WTC11 (cell line): ENCODE results near the gene GDPD3. TPM values are rescaled to one million over a fixed set of nuclear protein-coding genes. Genes with fewer than 3 reads are reported as not detected.

Source experiments
- ATAC-seq: fragments of 200-7000 bp; cut with Tn5 transposase; 2 replicates; pipeline ENCODE4 v1.10.0; 2021; ENCODE audit warnings: mild to moderate bottlenecking, moderate library complexity
- CTCF ChIA-PET: fragments of 300-600 bp; sonication (Branson Sonifier 250); formaldehyde crosslinking; loops from one replicate; lab custom pipeline; 2021; ENCODE audit warnings: antibody characterized with exemption; lab: Charles Lee
- POLR2A ChIA-PET: fragments of 350-600 bp; sonication (Branson Sonifier 250); formaldehyde crosslinking; loops from one replicate; lab custom pipeline; 2021; ENCODE audit warnings: antibody characterized with exemption; lab: Charles Lee
- DNase-seq: peaks from one replicate; pipeline ENCODE4 v3.0.0; 2021; ENCODE audit warnings: low spot score
- H3K27ac Mint-ChIP-seq: 2 replicates; pipeline ENCODE4 v1.8.0; 2021; ENCODE audit warnings: mixed read lengths
- H3K27me3 Mint-ChIP-seq: 2 replicates; pipeline ENCODE4 v1.8.0; 2021; ENCODE audit warnings: low read depth, mild to moderate bottlenecking, moderate library complexity, mixed read lengths
- H3K36me3 Mint-ChIP-seq: 2 replicates; pipeline ENCODE4 v1.8.0; 2021; ENCODE audit warnings: mixed read lengths
- H3K4me1 Mint-ChIP-seq: 2 replicates; pipeline ENCODE4 v1.8.0; 2022; ENCODE audit warnings: mixed read lengths
- H3K4me3 Mint-ChIP-seq: 2 replicates; pipeline ENCODE4 v1.8.0; 2021; ENCODE audit warnings: mild to moderate bottlenecking, moderate library complexity, mixed read lengths
- H3K9me3 Mint-ChIP-seq: 2 replicates; pipeline ENCODE4 v1.8.0; 2021; ENCODE audit warnings: mixed read lengths
- CREM ChIP-seq: sonication (generic); formaldehyde crosslinking; IDR thresholded peaks from 2 replicates; pipeline ENCODE4 v1.8.1; 2022; ENCODE audit warnings: mild to moderate bottlenecking, missing genetic modification reagents, moderate library complexity
- EMX1 ChIP-seq: fragments of 250-450 bp; sonication (Bioruptor Pico); IDR thresholded peaks from 2 replicates; pipeline ENCODE4 v1.8.0; 2021; ENCODE audit warnings: mild to moderate bottlenecking
- FOXJ3 ChIP-seq: sonication (generic); formaldehyde crosslinking; IDR thresholded peaks from 2 replicates; pipeline ENCODE4 v1.9.0; 2021; ENCODE audit warnings: missing genetic modification reagents, mild to moderate bottlenecking, borderline replicate concordance
- FOXK1 ChIP-seq: sonication (generic); formaldehyde crosslinking; IDR thresholded peaks from 2 replicates; pipeline ENCODE4 v1.8.0; 2022; ENCODE audit warnings: mild to moderate bottlenecking, moderate library complexity, missing genetic modification reagents
- HMGA2 ChIP-seq: fragments of 250-450 bp; sonication (Bioruptor Pico); IDR thresholded peaks from 2 replicates; pipeline ENCODE4 v1.4.0; 2021; ENCODE audit warnings: mild to moderate bottlenecking, moderate library complexity
- MXD4 ChIP-seq: fragments of 250-450 bp; sonication (Bioruptor Pico); IDR thresholded peaks from 2 replicates; pipeline ENCODE4 v1.8.0; 2021; ENCODE audit warnings: mild to moderate bottlenecking, moderate library complexity, borderline replicate concordance
- MYBL2 ChIP-seq: sonication (generic); formaldehyde crosslinking; IDR thresholded peaks from 2 replicates; pipeline ENCODE4 v1.8.1; 2023; ENCODE audit warnings: mild to moderate bottlenecking, moderate library complexity, missing genetic modification reagents
- NR2C2 ChIP-seq: sonication (generic); formaldehyde crosslinking; IDR thresholded peaks from 2 replicates; pipeline ENCODE4 v1.8.0; 2022; ENCODE audit warnings: mild to moderate bottlenecking, missing genetic modification reagents
- NR3C1 ChIP-seq: sonication (generic); formaldehyde crosslinking; conservative IDR thresholded peaks from 2 replicates; pipeline ENCODE4 v1.8.1; 2023; ENCODE audit warnings: low read depth, mild to moderate bottlenecking, missing genetic modification reagents
- PRRX2 ChIP-seq: fragments of 250-450 bp; sonication (Bioruptor Pico); IDR thresholded peaks from 2 replicates; pipeline ENCODE4 v1.8.0; 2021; ENCODE audit warnings: mild to moderate bottlenecking
- RELA ChIP-seq: sonication (generic); formaldehyde crosslinking; IDR thresholded peaks from 2 replicates; pipeline ENCODE4 v1.8.1; 2022; ENCODE audit warnings: missing genetic modification reagents, mild to moderate bottlenecking, borderline replicate concordance
- RORB ChIP-seq: fragments of 250-450 bp; sonication (Bioruptor Pico); IDR thresholded peaks from 2 replicates; pipeline ENCODE4 v1.9.0; 2021; ENCODE audit warnings: mild to moderate bottlenecking
- SMAD4 ChIP-seq: sonication (generic); formaldehyde crosslinking; IDR thresholded peaks from 2 replicates; pipeline ENCODE4 v1.8.0; 2022; ENCODE audit warnings: mild to moderate bottlenecking, missing genetic modification reagents
- SP1 ChIP-seq: sonication (generic); formaldehyde crosslinking; conservative IDR thresholded peaks from 2 replicates; pipeline ENCODE4 v1.8.1; 2022; ENCODE audit warnings: missing genetic modification reagents
- TEAD1 ChIP-seq: sonication (generic); formaldehyde crosslinking; IDR thresholded peaks from 2 replicates; pipeline ENCODE4 v1.8.0; 2022; ENCODE audit warnings: mild to moderate bottlenecking, missing genetic modification reagents
- TP53 ChIP-seq: sonication (generic); formaldehyde crosslinking; IDR thresholded peaks from 2 replicates; pipeline ENCODE4 v1.8.1; 2023; ENCODE audit warnings: mild to moderate bottlenecking, missing genetic modification reagents
- ZBTB21 ChIP-seq: sonication (generic); formaldehyde crosslinking; IDR thresholded peaks from 2 replicates; pipeline ENCODE4 v1.8.1; 2023; ENCODE audit warnings: mild to moderate bottlenecking, missing genetic modification reagents, borderline replicate concordance
- ZNF121 ChIP-seq: sonication (generic); formaldehyde crosslinking; IDR thresholded peaks from 2 replicates; pipeline ENCODE4 v1.8.0; 2023; ENCODE audit warnings: missing genetic modification reagents
- ZNF232 ChIP-seq: sonication (generic); formaldehyde crosslinking; IDR thresholded peaks from 2 replicates; pipeline ENCODE4 v1.8.0; 2022; ENCODE audit warnings: mild to moderate bottlenecking, missing genetic modification reagents
- ZNF671 ChIP-seq: fragments of 250-450 bp; sonication (Bioruptor Pico); IDR thresholded peaks from 2 replicates; pipeline ENCODE4 v1.8.0; 2021; ENCODE audit warnings: mild to moderate bottlenecking
- total RNA-seq: library from RNA; stranded (reverse); gene quantifications from 3 replicates; pipeline ENCODE4 v1.2.3, GENCODE V29; 2021
- TF ChIP-seq, protein P1 (sequence below): sonication (generic); formaldehyde crosslinking; IDR thresholded peaks from 2 replicates; pipeline ENCODE4 v1.8.1; 2022; ENCODE audit warnings: low read depth, missing genetic modification reagents, borderline replicate concordance
- TF ChIP-seq, protein P2 (sequence below): sonication (generic); formaldehyde crosslinking; IDR thresholded peaks from 2 replicates; pipeline ENCODE4 v1.8.0; 2022; ENCODE audit warnings: mild to moderate bottlenecking, missing genetic modification reagents
- TF ChIP-seq, protein P3 (sequence below): fragments of 250-450 bp; sonication (Bioruptor Pico); IDR thresholded peaks from 2 replicates; pipeline ENCODE4 v1.9.0; 2021; ENCODE audit warnings: mild to moderate bottlenecking
- TF ChIP-seq, protein P4 (sequence below): sonication (generic); formaldehyde crosslinking; IDR thresholded peaks from 2 replicates; pipeline ENCODE4 v1.8.1; 2023; ENCODE audit warnings: mild to moderate bottlenecking, missing genetic modification reagents
- TF ChIP-seq, protein P5 (sequence below): sonication (generic); formaldehyde crosslinking; IDR thresholded peaks from 2 replicates; pipeline ENCODE4 v1.8.0; 2023; ENCODE audit warnings: missing genetic modification reagents
- TF ChIP-seq, protein P6 (sequence below): fragments of 250-450 bp; sonication (Bioruptor Pico); conservative IDR thresholded peaks from 2 replicates; pipeline ENCODE4 v1.9.0; 2021; ENCODE audit warnings: mild to moderate bottlenecking
- TF ChIP-seq, protein P7 (sequence below): sonication (generic); formaldehyde crosslinking; IDR thresholded peaks from 2 replicates; pipeline ENCODE4 v1.8.1; 2023; ENCODE audit warnings: mild to moderate bottlenecking, missing genetic modification reagents, moderate library complexity
- TF ChIP-seq, protein P8 (sequence below): fragments of 250-450 bp; sonication (Bioruptor Pico); IDR thresholded peaks from 2 replicates; pipeline ENCODE4 v1.8.0; 2021; ENCODE audit warnings: mild to moderate bottlenecking

GDPD3 gene
- total RNA-seq, 1 experiment from 2014 or later, result 2.5 TPM

DNA sequence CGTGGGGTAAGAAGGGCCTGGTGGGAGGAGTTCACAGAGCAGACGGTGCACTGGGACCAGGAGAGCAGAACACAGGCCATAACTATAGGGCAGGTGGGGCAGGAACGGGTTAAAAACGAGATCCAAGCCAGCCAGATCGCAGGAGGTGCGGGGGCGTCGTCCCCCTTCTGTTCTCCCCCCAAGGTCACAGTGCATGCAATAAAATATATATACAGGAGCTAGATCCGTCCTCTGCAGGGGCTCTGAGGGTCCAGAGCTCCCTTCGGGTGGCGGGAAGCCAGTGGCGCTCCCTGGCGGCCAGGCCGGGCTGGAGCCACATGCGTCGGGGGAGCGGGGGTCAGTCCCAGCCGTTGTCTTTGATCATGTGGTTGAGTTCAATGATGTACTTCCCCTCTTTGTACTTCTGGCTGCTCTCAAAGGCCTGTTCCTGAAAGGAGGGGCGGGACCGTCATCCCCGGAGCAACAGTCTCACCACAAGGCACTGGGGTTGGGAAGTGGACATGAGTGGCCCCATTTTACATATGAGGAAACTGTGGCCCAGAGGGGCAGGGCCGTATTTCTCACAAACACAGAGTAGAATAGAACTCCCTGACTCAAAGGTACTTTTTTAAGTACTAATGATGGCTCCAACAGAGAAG is 20.8 kb downstream of the GDPD3 start:
- POLR2A ChIA-PET, result interaction anchor here (0.6 to 3.0 kb wide), 9 partner anchors 14 to 523 kb away, joined by 3 to 27 read pairs (median 3); partner anchors contain the start of genes ALDOA, PPP4C, TAOK2 and TMEM219
- peak overlapping the region; percentile 98 for H3K27ac Mint-ChIP-seq
- TF ChIP-seq, protein P1, sequence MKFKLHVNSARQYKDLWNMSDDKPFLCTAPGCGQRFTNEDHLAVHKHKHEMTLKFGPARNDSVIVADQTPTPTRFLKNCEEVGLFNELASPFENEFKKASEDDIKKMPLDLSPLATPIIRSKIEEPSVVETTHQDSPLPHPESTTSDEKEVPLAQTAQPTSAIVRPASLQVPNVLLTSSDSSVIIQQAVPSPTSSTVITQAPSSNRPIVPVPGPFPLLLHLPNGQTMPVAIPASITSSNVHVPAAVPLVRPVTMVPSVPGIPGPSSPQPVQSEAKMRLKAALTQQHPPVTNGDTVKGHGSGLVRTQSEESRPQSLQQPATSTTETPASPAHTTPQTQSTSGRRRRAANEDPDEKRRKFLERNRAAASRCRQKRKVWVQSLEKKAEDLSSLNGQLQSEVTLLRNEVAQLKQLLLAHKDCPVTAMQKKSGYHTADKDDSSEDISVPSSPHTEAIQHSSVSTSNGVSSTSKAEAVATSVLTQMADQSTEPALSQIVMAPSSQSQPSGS (CRISPR knock-in tag), result no peak
- no peak for TF ChIP-seq MXD4
- no peak for TF ChIP-seq NR3C1 (CRISPR knock-in tag)
- TF ChIP-seq ZNF121, result peak; percentile 45; the same call in 1 of the 2 replicates
- TF ChIP-seq, protein P2, sequence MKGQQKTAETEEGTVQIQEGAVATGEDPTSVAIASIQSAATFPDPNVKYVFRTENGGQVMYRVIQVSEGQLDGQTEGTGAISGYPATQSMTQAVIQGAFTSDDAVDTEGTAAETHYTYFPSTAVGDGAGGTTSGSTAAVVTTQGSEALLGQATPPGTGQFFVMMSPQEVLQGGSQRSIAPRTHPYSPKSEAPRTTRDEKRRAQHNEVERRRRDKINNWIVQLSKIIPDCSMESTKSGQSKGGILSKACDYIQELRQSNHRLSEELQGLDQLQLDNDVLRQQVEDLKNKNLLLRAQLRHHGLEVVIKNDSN (CRISPR knock-in tag), result peak; percentile 71
- no peak for TF ChIP-seq PRRX2 (CRISPR knock-in tag)
- TF ChIP-seq, protein P3, sequence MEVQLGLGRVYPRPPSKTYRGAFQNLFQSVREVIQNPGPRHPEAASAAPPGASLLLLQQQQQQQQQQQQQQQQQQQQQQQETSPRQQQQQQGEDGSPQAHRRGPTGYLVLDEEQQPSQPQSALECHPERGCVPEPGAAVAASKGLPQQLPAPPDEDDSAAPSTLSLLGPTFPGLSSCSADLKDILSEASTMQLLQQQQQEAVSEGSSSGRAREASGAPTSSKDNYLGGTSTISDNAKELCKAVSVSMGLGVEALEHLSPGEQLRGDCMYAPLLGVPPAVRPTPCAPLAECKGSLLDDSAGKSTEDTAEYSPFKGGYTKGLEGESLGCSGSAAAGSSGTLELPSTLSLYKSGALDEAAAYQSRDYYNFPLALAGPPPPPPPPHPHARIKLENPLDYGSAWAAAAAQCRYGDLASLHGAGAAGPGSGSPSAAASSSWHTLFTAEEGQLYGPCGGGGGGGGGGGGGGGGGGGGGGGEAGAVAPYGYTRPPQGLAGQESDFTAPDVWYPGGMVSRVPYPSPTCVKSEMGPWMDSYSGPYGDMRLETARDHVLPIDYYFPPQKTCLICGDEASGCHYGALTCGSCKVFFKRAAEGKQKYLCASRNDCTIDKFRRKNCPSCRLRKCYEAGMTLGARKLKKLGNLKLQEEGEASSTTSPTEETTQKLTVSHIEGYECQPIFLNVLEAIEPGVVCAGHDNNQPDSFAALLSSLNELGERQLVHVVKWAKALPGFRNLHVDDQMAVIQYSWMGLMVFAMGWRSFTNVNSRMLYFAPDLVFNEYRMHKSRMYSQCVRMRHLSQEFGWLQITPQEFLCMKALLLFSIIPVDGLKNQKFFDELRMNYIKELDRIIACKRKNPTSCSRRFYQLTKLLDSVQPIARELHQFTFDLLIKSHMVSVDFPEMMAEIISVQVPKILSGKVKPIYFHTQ (CRISPR knock-in tag), result no peak
- TF ChIP-seq, protein P4, sequence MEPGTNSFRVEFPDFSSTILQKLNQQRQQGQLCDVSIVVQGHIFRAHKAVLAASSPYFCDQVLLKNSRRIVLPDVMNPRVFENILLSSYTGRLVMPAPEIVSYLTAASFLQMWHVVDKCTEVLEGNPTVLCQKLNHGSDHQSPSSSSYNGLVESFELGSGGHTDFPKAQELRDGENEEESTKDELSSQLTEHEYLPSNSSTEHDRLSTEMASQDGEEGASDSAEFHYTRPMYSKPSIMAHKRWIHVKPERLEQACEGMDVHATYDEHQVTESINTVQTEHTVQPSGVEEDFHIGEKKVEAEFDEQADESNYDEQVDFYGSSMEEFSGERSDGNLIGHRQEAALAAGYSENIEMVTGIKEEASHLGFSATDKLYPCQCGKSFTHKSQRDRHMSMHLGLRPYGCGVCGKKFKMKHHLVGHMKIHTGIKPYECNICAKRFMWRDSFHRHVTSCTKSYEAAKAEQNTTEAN (CRISPR knock-in tag), result no peak
- TF ChIP-seq ZNF232 (CRISPR knock-in tag), result no peak
- TF ChIP-seq, protein P5, sequence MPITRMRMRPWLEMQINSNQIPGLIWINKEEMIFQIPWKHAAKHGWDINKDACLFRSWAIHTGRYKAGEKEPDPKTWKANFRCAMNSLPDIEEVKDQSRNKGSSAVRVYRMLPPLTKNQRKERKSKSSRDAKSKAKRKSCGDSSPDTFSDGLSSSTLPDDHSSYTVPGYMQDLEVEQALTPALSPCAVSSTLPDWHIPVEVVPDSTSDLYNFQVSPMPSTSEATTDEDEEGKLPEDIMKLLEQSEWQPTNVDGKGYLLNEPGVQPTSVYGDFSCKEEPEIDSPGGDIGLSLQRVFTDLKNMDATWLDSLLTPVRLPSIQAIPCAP (CRISPR knock-in tag), result no peak
- no peak for TF ChIP-seq FOXJ3 (CRISPR knock-in tag)
- no peak for TF ChIP-seq EMX1 (CRISPR knock-in tag)
- TF ChIP-seq, protein P6, sequence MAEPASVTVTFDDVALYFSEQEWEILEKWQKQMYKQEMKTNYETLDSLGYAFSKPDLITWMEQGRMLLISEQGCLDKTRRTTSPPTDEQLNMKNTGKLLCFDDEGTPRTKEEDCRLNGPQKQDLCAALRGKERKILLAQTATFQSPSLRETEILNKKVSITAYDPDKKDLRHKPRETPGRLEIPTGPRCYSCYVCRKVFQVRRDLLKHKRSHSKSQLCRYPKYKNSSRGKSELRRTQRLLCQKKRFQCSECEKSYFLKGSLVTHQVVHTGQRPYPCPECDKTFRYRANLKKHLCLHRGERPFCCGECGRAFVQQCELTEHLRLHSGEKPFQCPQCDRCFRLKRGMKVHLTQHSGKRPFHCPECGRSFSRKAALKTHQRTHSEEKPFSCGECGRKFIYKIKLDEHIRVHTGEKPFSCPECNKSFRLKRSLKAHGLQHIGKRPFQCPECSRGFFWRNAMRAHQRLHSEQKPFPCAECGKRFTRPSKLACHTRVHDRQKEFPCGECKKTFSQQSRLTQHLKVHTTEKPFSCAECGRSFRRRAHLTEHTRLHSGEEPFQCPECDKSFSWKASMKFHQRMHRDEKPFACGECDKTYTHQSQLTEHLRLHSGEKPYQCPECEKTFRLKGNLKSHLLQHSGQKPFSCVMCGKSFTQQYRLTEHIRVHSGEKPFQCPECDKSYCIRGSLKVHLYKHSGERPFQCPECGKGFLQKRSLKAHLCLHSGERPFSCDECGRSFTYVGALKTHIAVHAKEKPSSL (CRISPR knock-in tag), result no peak
- peak; percentile 47; the same call in 1 of the 2 replicates for TF ChIP-seq FOXK1 (CRISPR knock-in tag)
- TF ChIP-seq SP1 (CRISPR knock-in tag), result peak; percentile 61
- no peak for TF ChIP-seq ZBTB21
- TF ChIP-seq HMGA2 (CRISPR knock-in tag), result no peak
- TF ChIP-seq RELA (CRISPR knock-in tag), result no peak
- TF ChIP-seq, protein P7, sequence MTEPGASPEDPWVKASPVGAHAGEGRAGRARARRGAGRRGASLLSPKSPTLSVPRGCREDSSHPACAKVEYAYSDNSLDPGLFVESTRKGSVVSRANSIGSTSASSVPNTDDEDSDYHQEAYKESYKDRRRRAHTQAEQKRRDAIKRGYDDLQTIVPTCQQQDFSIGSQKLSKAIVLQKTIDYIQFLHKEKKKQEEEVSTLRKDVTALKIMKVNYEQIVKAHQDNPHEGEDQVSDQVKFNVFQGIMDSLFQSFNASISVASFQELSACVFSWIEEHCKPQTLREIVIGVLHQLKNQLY, result no peak
- TF ChIP-seq, protein P8, sequence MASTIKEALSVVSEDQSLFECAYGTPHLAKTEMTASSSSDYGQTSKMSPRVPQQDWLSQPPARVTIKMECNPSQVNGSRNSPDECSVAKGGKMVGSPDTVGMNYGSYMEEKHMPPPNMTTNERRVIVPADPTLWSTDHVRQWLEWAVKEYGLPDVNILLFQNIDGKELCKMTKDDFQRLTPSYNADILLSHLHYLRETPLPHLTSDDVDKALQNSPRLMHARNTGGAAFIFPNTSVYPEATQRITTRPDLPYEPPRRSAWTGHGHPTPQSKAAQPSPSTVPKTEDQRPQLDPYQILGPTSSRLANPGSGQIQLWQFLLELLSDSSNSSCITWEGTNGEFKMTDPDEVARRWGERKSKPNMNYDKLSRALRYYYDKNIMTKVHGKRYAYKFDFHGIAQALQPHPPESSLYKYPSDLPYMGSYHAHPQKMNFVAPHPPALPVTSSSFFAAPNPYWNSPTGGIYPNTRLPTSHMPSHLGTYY (CRISPR knock-in tag), result no peak
- TF ChIP-seq CREM (CRISPR knock-in tag), result no peak
- TF ChIP-seq TEAD1 (CRISPR knock-in tag), result no peak
- TF ChIP-seq ZNF671 (CRISPR knock-in tag), result no peak
- TF ChIP-seq TP53 (CRISPR knock-in tag), result no peak
- TF ChIP-seq RORB, result no peak
- peak; percentile 81; the same call in 1 of the 2 replicates for TF ChIP-seq MYBL2 (CRISPR knock-in tag)
- no peak for TF ChIP-seq NR2C2 (CRISPR knock-in tag)
- TF ChIP-seq SMAD4 (CRISPR knock-in tag), result no peak

More for the DNA sequence above, 20.8 kb downstream of the GDPD3 start:
- Mint-ChIP-seq H3K4me3 (peak overlapping the region; percentile 87), H3K9me3 (peaks cover 9% of the 10 kb centered on the region), H3K4me1 (peaks cover 27% of the 10 kb centered on the region), H3K36me3 (peaks cover 18% of the 10 kb centered on the region), H3K27me3 (peaks cover 10% of the 10 kb centered on the region)
- CTCF ChIA-PET, result interaction anchor here (0.6 to 3.8 kb wide), 60 partner anchors 10 to 849 kb away, joined by 3 to 129 read pairs (median 6); partner anchors contain the start of genes ALDOA, ASPHD1, CD2BP2 and CDIPT
- ATAC-seq (peak; percentile 43), DNase-seq (peak; percentile 86)
